ENCODE results near the gene XRCC5. TPM values are rescaled to one million over a fixed set of nuclear protein-coding genes. Genes with fewer than 3 reads are reported as not detected.

The XRCC5 gene
- total RNA-seq, 1 experiment from 2014 or later: 290 TPM

- DNase-seq: no peak
- H3K79me2 ChIP-seq (ENCODE audit: low read length): no peaks in the 10 kb centered on the region
- H3F3A ChIP-seq (ENCODE audit: low read length, unreplicated experiment): peaks cover 11% of the 10 kb centered on the region
- H3K4me2 ChIP-seq (ENCODE audit: low read length): peak overlapping the region; percentile 61
- no peaks in the 10 kb centered on the region for H4K20me1 ChIP-seq (ENCODE audit: low read length)
- no peaks in the 10 kb centered on the region; the same call in 1 of the 2 replicates for H3K36me3 ChIP-seq (ENCODE audit: low read depth, low read length)
- H3K27me3 ChIP-seq (ENCODE audit: low read length): no peaks in the 10 kb centered on the region
- H3K27ac ChIP-seq (ENCODE audit: low read length): peak overlapping the region; percentile 82
- ChIA-PET POLR2A (ENCODE audit: unreplicated experiment) (no interaction called here), CTCF (interaction anchor here (0.7 kb wide), 1 partner anchor 281 kb away, joined by 3 read pairs; the partner anchor contains the start of gene RPL37A)
- intact Hi-C loops (cut with micrococcal nuclease): loop anchor here (5.0 kb wide), 1 partner anchor 279 kb away; the partner anchor contains the start of gene RPL37A
- H3K4me3 ChIP-seq (ENCODE audit: low read length): no peak overlapping the region
- peaks cover 61% of the 10 kb centered on the region for H3K4me1 ChIP-seq (ENCODE audit: insufficient read depth, low read length)
- H3K9ac ChIP-seq (ENCODE audit: low read length): peak overlapping the region; percentile 22; the same call in 1 of the 2 replicates
- BruUV-seq (replicated peaks): no TSS peak
- no peak overlapping the region for H2AFZ ChIP-seq (ENCODE audit: low read length)
- H3K9me2 ChIP-seq (replicated peaks; ENCODE audit: low read length): no peaks in the 10 kb centered on the region
- ATAC-seq: no peak
- H3K9me3 ChIP-seq (ENCODE audit: low read length): no peaks in the 10 kb centered on the region
- TF ChIP-seq EZH2 (IDR thresholded peaks at IDR 0.05; ENCODE audit: low read length, unreplicated experiment) (no peak), CTCF (conservative IDR thresholded peaks at IDR 0.05; ENCODE audit: low read depth, low read length) (no peak), EZH2phosphoT487 (IDR thresholded peaks at IDR 0.05; ENCODE audit: borderline replicate concordance, low read length) (no peak)
These were observed 108.7 kb downstream of the XRCC5 start for GRCh38 chr2:216217904-216218260.

GRCh38 chr2:216219861-216220260 lies 110.7 kb downstream of the XRCC5 start:
- intact Hi-C loops (cut with micrococcal nuclease): loop anchor here (5.0 kb wide), 1 partner anchor 277 kb away; the partner anchor contains the start of gene RPL37A
- no peaks in the 10 kb centered on the region for H3K27me3 ChIP-seq (ENCODE audit: low read length)
- no peak overlapping the region for H3K9ac ChIP-seq (ENCODE audit: low read length)
- no peaks in the 10 kb centered on the region for H4K20me1 ChIP-seq (ENCODE audit: low read length)
- H3K9me2 ChIP-seq (replicated peaks; ENCODE audit: low read length): no peaks in the 10 kb centered on the region
- H3K79me2 ChIP-seq (ENCODE audit: low read length): no peaks in the 10 kb centered on the region
- no peak for TF ChIP-seq EZH2 (IDR thresholded peaks at IDR 0.05; ENCODE audit: low read length, unreplicated experiment)
- no peak for TF ChIP-seq CTCF (conservative IDR thresholded peaks at IDR 0.05; ENCODE audit: low read depth, low read length)
- TF ChIP-seq EZH2phosphoT487 (IDR thresholded peaks at IDR 0.05; ENCODE audit: borderline replicate concordance, low read length): no peak
- H3K4me3 ChIP-seq (ENCODE audit: low read length): no peak overlapping the region
- H3K27ac ChIP-seq (ENCODE audit: low read length): no peak overlapping the region
- CTCF ChIA-PET: no interaction called here
- no peaks in the 10 kb centered on the region; the same call in 1 of the 2 replicates for H3K36me3 ChIP-seq (ENCODE audit: low read depth, low read length)
- no peak overlapping the region for H2AFZ ChIP-seq (ENCODE audit: low read length)
- ATAC-seq (no peak), DNase-seq (no peak)
- no TSS peak for BruUV-seq (replicated peaks)
- H3F3A ChIP-seq (ENCODE audit: low read length, unreplicated experiment): peaks cover 11% of the 10 kb centered on the region
- H3K4me2 ChIP-seq (ENCODE audit: low read length): no peak overlapping the region
- H3K9me3 ChIP-seq (ENCODE audit: low read length): no peaks in the 10 kb centered on the region
- H3K4me1 ChIP-seq (ENCODE audit: insufficient read depth, low read length): peaks cover 57% of the 10 kb centered on the region
- POLR2A ChIA-PET (ENCODE audit: unreplicated experiment): no interaction called here

GRCh38 chr2:216220976-216221375 lies 111.8 kb downstream of the XRCC5 start:
- no peak overlapping the region for H2AFZ ChIP-seq (ENCODE audit: low read length)
- H3K79me2 ChIP-seq (ENCODE audit: low read length): no peaks in the 10 kb centered on the region
- DNase-seq: no peak
- no peaks in the 10 kb centered on the region; the same call in 1 of the 2 replicates for H3K36me3 ChIP-seq (ENCODE audit: low read depth, low read length)
- no TSS peak for BruUV-seq (replicated peaks)
- ChIA-PET POLR2A (ENCODE audit: unreplicated experiment) (no interaction called here), CTCF (no interaction called here)
- peaks cover 47% of the 10 kb centered on the region for H3K4me1 ChIP-seq (ENCODE audit: insufficient read depth, low read length)
- H3K9me3 ChIP-seq (ENCODE audit: low read length): no peaks in the 10 kb centered on the region
- H3K27ac ChIP-seq (ENCODE audit: low read length): no peak overlapping the region
- no peak overlapping the region for H3K4me2 ChIP-seq (ENCODE audit: low read length)
- H3K9ac ChIP-seq (ENCODE audit: low read length): no peak overlapping the region
- no peaks in the 10 kb centered on the region for H3K27me3 ChIP-seq (ENCODE audit: low read length)
- no peak for ATAC-seq
- H3F3A ChIP-seq (ENCODE audit: low read length, unreplicated experiment): peaks cover 11% of the 10 kb centered on the region
- TF ChIP-seq EZH2phosphoT487 (IDR thresholded peaks at IDR 0.05; ENCODE audit: borderline replicate concordance, low read length) (no peak), CTCF (conservative IDR thresholded peaks at IDR 0.05; ENCODE audit: low read depth, low read length) (no peak), EZH2 (IDR thresholded peaks at IDR 0.05; ENCODE audit: low read length, unreplicated experiment) (no peak)
- H4K20me1 ChIP-seq (ENCODE audit: low read length): no peaks in the 10 kb centered on the region
- intact Hi-C loops (cut with micrococcal nuclease): no loop called here
- no peak overlapping the region for H3K4me3 ChIP-seq (ENCODE audit: low read length)
- no peaks in the 10 kb centered on the region for H3K9me2 ChIP-seq (replicated peaks; ENCODE audit: low read length)

Measured in PC-3 (cell line).